Measurements from ENCODE around the gene CREG1.
"Not testable (repeated sequence)": the region's sequence is repeated elsewhere in the genome, so short reads cannot be mapped to it uniquely, and the experiment has no call there.

Gene CREG1

DNA sequence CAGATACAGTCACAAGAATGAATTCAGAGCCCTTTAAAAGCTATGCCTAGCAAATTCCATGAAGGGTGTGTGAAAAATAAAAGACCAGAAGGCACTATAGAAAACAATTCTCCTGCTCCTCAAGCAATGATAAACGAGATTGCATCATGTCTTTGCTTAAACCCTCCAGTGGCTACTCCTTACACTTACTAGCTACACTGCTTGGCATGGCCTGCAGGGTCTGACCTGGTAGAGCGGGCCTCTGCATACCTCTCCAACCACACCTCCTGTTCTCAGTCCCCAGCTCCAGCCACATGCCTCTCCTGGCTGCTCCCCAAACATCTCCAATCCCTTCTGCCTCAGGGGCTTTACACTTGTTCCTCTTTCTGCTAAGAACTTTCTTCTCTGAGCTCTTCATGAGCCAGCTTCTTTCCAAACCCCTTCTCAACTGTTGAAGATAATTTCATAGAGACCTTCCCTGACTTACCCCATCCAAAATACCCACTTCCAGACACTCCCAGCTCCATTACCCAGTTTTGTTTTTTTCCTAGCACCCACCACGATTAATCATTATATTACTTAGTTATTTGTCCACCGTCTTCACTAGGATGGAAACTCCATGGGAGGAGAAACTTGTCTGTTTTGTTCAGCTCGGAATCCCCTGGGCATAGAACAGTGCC is 11.2 kb upstream of the CREG1 start:
- FAIRE-seq (peak; percentile 8), DNase-seq (ENCODE audit: insufficient read length, low spot score) (no peak)

DNA sequence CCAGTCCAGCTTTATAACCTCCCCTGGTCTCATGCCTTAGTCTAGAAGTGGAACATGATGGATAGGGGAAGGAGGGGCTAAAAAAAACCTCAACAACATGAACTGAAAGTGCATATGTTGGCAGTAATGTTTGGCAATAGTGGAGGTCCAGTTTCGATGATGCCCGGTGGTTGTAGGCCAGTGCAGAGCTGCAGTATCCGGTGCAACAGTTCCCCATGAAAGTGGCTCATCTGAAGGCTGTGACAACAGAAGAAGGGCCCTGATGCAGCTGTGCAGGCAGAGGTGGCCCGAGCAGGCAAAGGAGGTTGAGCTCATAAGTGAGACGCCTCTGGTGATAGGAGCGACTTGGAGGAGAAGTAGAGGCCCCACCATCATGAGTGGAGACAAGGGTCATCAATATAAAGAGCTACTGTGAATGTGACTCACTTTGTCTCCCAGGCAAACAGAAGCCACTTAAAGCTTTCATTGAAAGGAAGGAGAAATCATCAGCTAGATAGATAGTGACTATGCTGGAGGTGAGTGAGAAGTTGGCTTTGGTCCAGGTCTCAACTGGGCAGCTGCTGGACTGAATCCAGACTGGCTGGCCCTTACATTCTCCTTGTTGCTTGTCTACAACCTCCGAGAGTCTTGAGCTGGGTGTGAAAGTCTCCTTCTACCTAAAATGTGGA is 10.2 kb upstream of the CREG1 start:
- no peak for DNase-seq (ENCODE audit: insufficient read length, low spot score)
- FAIRE-seq: no peak

DNA sequence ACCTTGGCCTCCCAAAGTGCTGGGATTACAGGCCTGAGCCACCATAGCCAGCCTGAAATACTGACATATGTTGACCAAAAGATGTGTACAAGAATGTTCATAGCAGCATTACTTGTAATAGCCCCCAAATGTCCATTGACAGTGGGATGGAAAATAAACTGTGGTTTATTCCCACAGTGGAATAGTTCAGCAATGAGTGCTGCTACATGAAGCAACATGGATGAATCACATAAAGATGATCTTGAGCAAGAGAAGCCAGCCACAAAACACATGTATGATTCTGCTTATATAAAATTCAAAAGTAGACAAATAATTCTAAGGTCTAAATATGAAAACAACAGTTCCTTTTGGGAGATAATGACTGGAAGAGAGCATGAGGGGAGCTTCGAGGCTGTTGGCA is 9.1 kb upstream of the CREG1 start:
- DNase-seq (ENCODE audit: insufficient read length, low spot score) (no peak), FAIRE-seq (no peak)

DNA sequence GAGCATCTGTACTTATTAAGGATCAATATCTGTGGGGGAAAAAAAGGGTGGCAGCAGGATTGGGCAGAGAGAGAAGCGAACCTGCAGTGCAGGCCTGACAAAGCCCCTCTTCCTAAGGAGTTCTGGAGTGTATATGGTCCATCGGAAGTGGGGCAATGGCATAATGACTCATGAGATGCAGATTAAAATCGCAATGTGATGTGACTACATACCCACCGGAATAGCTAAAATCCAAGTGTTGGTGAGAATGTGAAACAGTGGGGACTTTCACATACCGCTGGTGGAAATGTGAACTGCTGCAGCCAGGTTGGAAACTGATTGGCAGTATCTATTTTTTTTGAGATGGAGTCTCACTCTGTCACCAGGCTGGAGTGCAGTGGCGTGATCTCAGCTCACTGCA is 8.2 kb upstream of the CREG1 start:
- FAIRE-seq: no peak
- no peak for DNase-seq (ENCODE audit: insufficient read length, low spot score)

GRCh38 chr1:167555971-167556714 is 2.6 kb upstream of the CREG1 start:
- FAIRE-seq: peak; percentile 95
- peak; percentile 42 for DNase-seq (ENCODE audit: insufficient read length, low spot score)

DNA sequence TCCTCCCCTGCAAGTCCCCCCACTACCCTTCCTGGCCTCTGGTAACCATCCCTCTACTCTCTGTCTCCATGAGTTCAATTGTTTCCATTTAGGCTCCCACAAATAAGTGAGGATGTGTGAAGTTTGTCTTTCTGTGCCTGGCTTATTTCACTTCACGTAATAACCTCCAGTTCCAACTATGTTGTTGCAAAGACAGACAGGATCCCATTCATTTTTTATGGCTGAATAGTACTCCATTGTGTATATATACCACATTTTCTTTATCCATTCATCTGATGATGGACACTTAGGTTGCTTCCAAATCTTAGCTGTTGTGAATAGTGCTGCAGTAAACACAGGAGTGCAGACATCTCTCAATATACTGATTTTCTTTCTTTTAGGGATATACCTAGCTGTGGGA is 1.5 kb upstream of the CREG1 start:
- not testable (repeated sequence) for DNase-seq (ENCODE audit: insufficient read length, low spot score); FAIRE-seq

DNA sequence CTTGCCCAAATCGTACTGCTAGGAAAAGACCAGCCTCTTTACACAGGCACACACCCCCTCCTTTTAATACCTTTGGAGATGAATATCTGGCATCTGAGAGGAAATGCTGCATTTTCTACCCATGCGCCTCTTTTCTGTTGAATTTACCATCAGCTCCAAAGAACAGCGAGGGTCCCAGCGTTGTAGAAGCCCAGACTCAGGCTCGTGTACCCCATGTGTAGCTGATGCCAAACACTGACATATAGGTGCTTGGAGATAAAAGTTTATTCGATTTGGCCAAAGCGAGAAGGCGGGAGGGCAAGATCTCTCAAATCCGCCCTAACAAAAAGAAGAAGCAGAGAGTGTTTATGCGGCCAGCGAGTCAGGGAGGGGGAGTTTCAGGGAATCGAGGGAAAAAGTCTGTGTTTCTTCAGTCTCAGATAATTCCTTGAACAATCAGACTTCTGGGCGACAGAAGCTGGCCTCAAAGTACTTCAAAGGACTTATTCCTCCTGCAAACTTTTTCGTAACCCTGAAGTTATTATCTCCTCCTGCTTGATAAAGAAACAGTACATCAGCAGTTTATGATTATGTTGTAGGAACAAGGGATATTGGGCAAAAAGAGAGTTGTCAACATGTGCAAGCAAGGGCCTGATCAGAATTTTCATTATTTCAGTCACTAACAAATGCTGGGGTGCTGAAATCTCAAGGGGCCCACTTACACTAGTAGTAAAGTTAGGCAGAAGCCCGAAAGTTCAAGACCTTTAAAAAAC is 642 bp upstream of the CREG1 start:
- DNase-seq (ENCODE audit: insufficient read length, low spot score) (no peak), FAIRE-seq (no peak)

- FAIRE-seq: no peak
- DNase-seq (ENCODE audit: insufficient read length, low spot score): no peak
Measured at GRCh38 chr1:167551362-167551761, 2.2 kb downstream of the CREG1 start.

- DNase-seq (ENCODE audit: insufficient read length, low spot score) (no peak), FAIRE-seq (no peak)
Measured at GRCh38 chr1:167548059-167548932, 5.3 kb downstream of the CREG1 start.

GRCh38 chr1:167546935-167547334 is 6.6 kb downstream of the CREG1 start:
- DNase-seq (ENCODE audit: insufficient read length, low spot score): no peak
- no peak for FAIRE-seq

DNA sequence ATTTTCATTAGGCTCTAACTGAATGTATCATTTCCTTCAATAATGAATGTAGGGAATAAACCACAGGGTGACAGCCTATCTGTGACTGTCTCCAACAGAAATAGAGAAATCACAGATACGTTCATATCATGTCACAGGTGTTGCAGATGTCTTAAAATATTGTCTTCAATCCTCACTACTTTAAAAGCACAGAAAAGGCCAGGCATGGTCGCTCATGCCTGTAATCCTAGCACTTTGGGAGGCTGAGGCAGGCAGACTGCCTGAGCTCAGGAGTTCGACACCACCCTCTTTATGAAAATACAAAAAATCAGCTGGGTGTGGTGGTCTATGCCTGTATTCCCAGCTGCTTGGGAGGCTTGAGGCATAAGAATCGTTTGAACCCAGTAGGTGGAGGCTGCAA is 8.2 kb downstream of the CREG1 start:
- FAIRE-seq (peak; percentile 60), DNase-seq (ENCODE audit: insufficient read length, low spot score) (no peak)

DNA sequence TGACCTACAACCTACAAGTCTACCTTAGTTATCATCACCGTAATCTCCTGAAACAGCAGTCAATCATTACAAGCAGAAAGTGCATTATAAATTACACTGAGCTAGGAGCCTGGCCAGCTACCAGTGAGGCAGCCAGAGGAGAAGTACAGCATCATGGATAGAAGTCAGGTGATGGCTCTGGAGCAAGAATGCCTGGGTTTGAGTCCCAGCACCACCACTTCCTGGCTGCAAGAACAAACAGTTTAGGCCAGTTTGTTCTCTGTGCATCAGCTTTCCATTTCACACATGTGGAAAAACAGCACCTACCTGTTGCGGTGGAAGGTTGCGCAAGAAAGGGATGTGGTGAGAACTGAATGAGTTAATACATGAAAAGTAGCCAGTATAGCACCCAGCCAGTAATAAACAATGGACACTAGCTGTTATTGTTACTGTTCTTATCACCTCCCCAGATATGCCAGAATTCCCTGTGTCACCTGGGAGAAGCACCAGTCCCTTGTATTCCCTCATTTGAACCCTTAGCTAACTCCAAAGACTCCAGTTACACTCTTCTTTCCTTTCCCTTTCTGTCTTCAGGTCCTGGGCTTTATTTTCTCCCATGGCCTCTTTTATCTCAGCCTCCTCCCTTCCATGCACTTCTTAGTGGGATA is 9.0 kb downstream of the CREG1 start:
- DNase-seq (ENCODE audit: insufficient read length, low spot score): no peak
- FAIRE-seq: peak; percentile 82

- no peak for FAIRE-seq
- no peak for DNase-seq (ENCODE audit: insufficient read length, low spot score)
Measured at GRCh38 chr1:167543199-167543990, 10.2 kb downstream of the CREG1 start.

DNA sequence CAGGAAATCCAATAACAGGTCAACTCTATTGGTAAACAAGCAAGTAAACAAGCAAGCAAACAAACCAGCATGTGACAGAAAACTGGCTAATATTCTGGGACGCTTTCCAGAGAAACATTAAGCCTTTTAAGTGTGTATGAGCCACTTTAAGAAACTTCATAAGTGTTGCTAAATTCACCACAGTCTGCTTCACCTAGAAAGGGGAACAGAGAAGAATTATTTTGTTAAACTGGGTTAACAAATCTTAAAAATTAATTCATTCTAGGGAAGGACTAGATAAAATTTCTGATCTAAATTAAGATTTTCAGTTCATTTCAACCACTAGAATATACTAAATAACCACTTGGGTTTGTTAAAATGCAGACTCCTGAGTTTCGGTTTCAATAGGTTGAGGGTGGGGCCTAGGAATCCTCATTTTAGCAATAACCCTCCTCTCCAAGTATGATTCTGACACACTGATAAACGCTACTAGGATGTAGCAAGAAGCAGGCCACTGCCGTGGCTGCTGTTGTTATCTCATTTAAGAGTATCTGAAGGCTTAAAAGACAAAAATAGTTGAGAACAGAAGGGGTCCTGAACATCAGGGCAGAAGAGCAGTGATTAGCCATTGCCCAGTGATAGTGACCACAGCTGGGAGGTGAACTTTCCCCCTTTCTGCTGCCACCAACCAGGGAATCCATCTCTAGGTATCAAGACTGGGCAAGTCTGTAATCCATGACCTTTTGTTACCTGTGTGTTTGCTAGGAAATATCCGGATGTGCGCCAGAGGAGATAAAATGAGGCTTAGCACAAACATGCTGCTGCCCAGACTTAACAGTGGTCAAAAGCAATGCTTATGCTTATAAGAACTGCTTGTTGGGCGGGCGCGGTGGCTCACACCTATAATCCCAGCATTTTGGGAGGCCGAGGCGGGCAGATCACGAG is 11.2 kb downstream of the CREG1 start:
- DNase-seq (ENCODE audit: insufficient read length, low spot score) (no peak), FAIRE-seq (peak; percentile 86)

GRCh38 chr1:167541610-167542009 is 12.0 kb downstream of the CREG1 start:
- DNase-seq (ENCODE audit: insufficient read length, low spot score) (no peak), FAIRE-seq (no peak)

- FAIRE-seq (no peak), DNase-seq (ENCODE audit: insufficient read length, low spot score) (no peak)
Measured at GRCh38 chr1:167541003-167541402, 12.6 kb downstream of the CREG1 start.

- no peak for FAIRE-seq
- DNase-seq (ENCODE audit: insufficient read length, low spot score): no peak
Measured at GRCh38 chr1:167538657-167539056, 14.9 kb downstream of the CREG1 start.

- peak; percentile 97 for FAIRE-seq
- DNase-seq (ENCODE audit: insufficient read length, low spot score): peak; percentile 61
Measured at GRCh38 chr1:167533851-167534300, 19.7 kb downstream of the CREG1 start.
